SK-N-SH treated with all-trans-retinoic acid at 6 μM for 48 hours (cell line): ENCODE data around the gene IL5.

Experiments
- ARNTL ChIP-seq: fragments of 450-650 bp; formaldehyde crosslinking; IDR thresholded peaks from 2 replicates; pipeline ENCODE4 v1.5.0; 2020; ENCODE audit warnings: low read depth, mild to moderate bottlenecking, moderate library complexity, borderline replicate concordance
- CREB5 ChIP-seq: fragments of 250-450 bp; sonication (Bioruptor Pico); IDR thresholded peaks from 2 replicates; pipeline ENCODE4 v1.5.1; 2020; ENCODE audit warnings: low read depth, mild to moderate bottlenecking, moderate library complexity
- CSRNP3 ChIP-seq: fragments of 250-450 bp; sonication (Bioruptor Pico); IDR thresholded peaks from 2 replicates; pipeline ENCODE4 v1.5.1; 2021; ENCODE audit warnings: mild to moderate bottlenecking, moderate library complexity
- ISL1 ChIP-seq: fragments of 250-450 bp; sonication (Bioruptor Pico); IDR thresholded peaks from 2 replicates; pipeline ENCODE4 v2.1.2; 2022; ENCODE audit warnings: mild to moderate bottlenecking, moderate library complexity
- PATZ1 ChIP-seq: fragments of 250-450 bp; sonication (Bioruptor Pico); IDR thresholded peaks from 2 replicates; pipeline ENCODE4 v1.8.0; 2020; ENCODE audit warnings: mild to moderate bottlenecking, moderate library complexity, borderline replicate concordance
- POU6F1 ChIP-seq: fragments of 250-450 bp; sonication (Bioruptor Pico); IDR thresholded peaks from 2 replicates; pipeline ENCODE4 v1.8.0; 2021; ENCODE audit warnings: low read depth, mild to moderate bottlenecking, moderate library complexity, borderline replicate concordance
- RARB ChIP-seq: fragments of 250-450 bp; sonication (Bioruptor Pico); IDR thresholded peaks from 2 replicates; pipeline ENCODE4 v1.8.0; 2021; ENCODE audit warnings: mild to moderate bottlenecking, moderate library complexity
- SNAI2 ChIP-seq: fragments of 250-450 bp; sonication (Bioruptor Pico); IDR thresholded peaks from 2 replicates; pipeline ENCODE4 v1.5.0; 2020; ENCODE audit warnings: mild to moderate bottlenecking, moderate library complexity
- ZC3H10 ChIP-seq: fragments of 250-450 bp; sonication (Bioruptor Pico); IDR thresholded peaks from 2 replicates; pipeline ENCODE4 v1.5.1; 2021; ENCODE audit warnings: mild to moderate bottlenecking, moderate library complexity
- ZFP30 ChIP-seq: fragments of 450-650 bp; formaldehyde crosslinking; IDR thresholded peaks from 2 replicates; pipeline ENCODE4 v1.5.0; 2022; ENCODE audit warnings: mild to moderate bottlenecking, moderate library complexity
- ZNF565 ChIP-seq: fragments of 450-650 bp; formaldehyde crosslinking; conservative IDR thresholded peaks from 2 replicates; pipeline ENCODE4 v1.5.0; 2020; ENCODE audit warnings: low read depth, mild to moderate bottlenecking, moderate library complexity

GRCh38 chr5:132493821-132494220 lies 49.5 kb downstream of the IL5 start:
- no peak for TF ChIP-seq SNAI2
- TF ChIP-seq ZC3H10 (CRISPR knock-in tag) = no peak
- TF ChIP-seq RARB (CRISPR knock-in tag) = no peak
- no peak for TF ChIP-seq CREB5
- TF ChIP-seq ZFP30 (CRISPR knock-in tag) = no peak
- TF ChIP-seq ISL1 = no peak
- TF ChIP-seq POU6F1 (CRISPR knock-in tag) = no peak
- no peak for TF ChIP-seq CSRNP3 (CRISPR knock-in tag)
- TF ChIP-seq PATZ1 (CRISPR knock-in tag) = no peak
- TF ChIP-seq ZNF565 (CRISPR knock-in tag) = no peak
- TF ChIP-seq ARNTL = no peak
